CD4-positive, alpha-beta memory T cell (primary cell): Measurements from ENCODE around the gene DBR1. TPM values are rescaled to one million over a fixed set of nuclear protein-coding genes. Genes with fewer than 3 reads are reported as not detected.

Source experiments
- CTCF ChIA-PET: fragments of 350-600 bp; sonication (Branson Sonifier 250); formaldehyde crosslinking; loops from one replicate; lab custom pipeline; 2021; ENCODE audit warnings: inconsistent platforms; ENCODE audit not compliant: partially characterized antibody; lab: Charles Lee
- POLR2A ChIA-PET: fragments of 350-600 bp; sonication (Branson Sonifier 250); formaldehyde crosslinking; loops from one replicate; lab custom pipeline; 2021; ENCODE audit not compliant: partially characterized antibody; lab: Charles Lee
- DNase-seq, 5 donors: peaks; one replicate each; pipeline versions ENCODE4 v3.0.0 to v3.0.0-alpha.2; 2020 to 2022; ENCODE audit warnings: mixed read lengths in 1 of 5
- H3K27ac ChIP-seq: one replicate; pipeline ENCODE4 v1.7.0; 2013; ENCODE audit warnings: low read depth, low read length
- H3K27me3 ChIP-seq: 2 replicates; pipeline ENCODE4 v1.7.0; 2013; ENCODE audit warnings: mild to moderate bottlenecking, low read length, moderate library complexity; ENCODE audit not compliant: insufficient read depth
- H3K36me3 ChIP-seq: 2 replicates; pipeline ENCODE4 v1.7.0; 2013; ENCODE audit warnings: mild to moderate bottlenecking, low read length, moderate library complexity; ENCODE audit not compliant: insufficient read depth
- H3K4me1 ChIP-seq: 2 replicates; pipeline ENCODE4 v1.7.0; 2013; ENCODE audit warnings: mild to moderate bottlenecking, low read length, moderate library complexity; ENCODE audit not compliant: insufficient read depth
- H3K4me3 ChIP-seq, 2 donors: one replicate each; pipeline ENCODE4 v1.7.0; 2013; ENCODE audit warnings: low read length in 2 of 2, mild to moderate bottlenecking in 1 of 2
- H3K9me3 ChIP-seq, 2 donors: one replicate each; pipeline ENCODE4 v1.7.0; 2013; ENCODE audit warnings: low read length in 2 of 2, control low read depth in 1 of 2; ENCODE audit not compliant: control insufficient read depth in 1 of 2
- H3K27ac Mint-ChIP-seq, 7 donors: one replicate each; pipeline ENCODE4 v1.8.0; 2020 to 2021; ENCODE audit warnings: mixed read lengths in 7 of 7, mild to moderate bottlenecking in 6 of 7, inconsistent platforms in 3 of 7, moderate library complexity in 3 of 7
- H3K27me3 Mint-ChIP-seq, 2 donors: one replicate each; pipeline ENCODE4 v1.8.0; 2020 to 2021; ENCODE audit warnings: mixed read lengths in 2 of 2
- H3K36me3 Mint-ChIP-seq, 2 donors: one replicate each; pipeline ENCODE4 v1.8.0; 2020 to 2021; ENCODE audit warnings: mixed read lengths in 2 of 2, inconsistent platforms in 1 of 2, mild to moderate bottlenecking in 1 of 2
- H3K4me1 Mint-ChIP-seq, 4 donors: one replicate each; pipeline ENCODE4 v1.8.0; 2020 to 2021; ENCODE audit warnings: mixed read lengths in 4 of 4, mild to moderate bottlenecking in 1 of 4
- H3K4me3 Mint-ChIP-seq, 8 donors: one replicate each; pipeline ENCODE4 v1.8.0; 2020 to 2021; ENCODE audit warnings: mixed read lengths in 8 of 8, mild to moderate bottlenecking in 7 of 8, moderate library complexity in 6 of 8, inconsistent platforms in 3 of 8
- H3K9me3 Mint-ChIP-seq, 8 donors: one replicate each; pipeline ENCODE4 v1.8.0; 2020 to 2021; ENCODE audit warnings: mixed read lengths in 8 of 8, mild to moderate bottlenecking in 5 of 8, inconsistent platforms in 3 of 8, moderate library complexity in 1 of 8
- intact Hi-C: fragments of 100-400 bp; cut with micrococcal nuclease; formaldehyde crosslinking; loops from one replicate; pipeline ENCODE4 v1.15.1; 2023
- polyA plus RNA-seq, 2 donors: library from polyadenylated mRNA; unstranded; fragments of 300-500 nt; fragmentation: Illumina TruSeq; gene quantifications; one replicate each; pipeline ENCODE4 v1.2.3, GENCODE V29; 2021
- total RNA-seq, 2 experiments: library from RNA; stranded (reverse); gene quantifications; one replicate each; pipeline ENCODE4 v1.2.3, GENCODE V29; 2021

Gene DBR1
- total RNA-seq (10 to 100 TPM; 34.2 to 36.2 TPM), polyA plus RNA-seq (10 to 100 TPM; 14.8 to 16.5 TPM)

- no peaks in the 10 kb centered on the region for H3K9me3 ChIP-seq
- Mint-ChIP-seq H3K9me3 (peaks cover 0 to 2% (median 0%) of the 10 kb centered on the region in 8 donors), H3K27me3 (no peaks in the 10 kb centered on the region), H3K4me1 (peaks cover 21 to 47% (median 35%) of the 10 kb centered on the region in 4 donors), H3K36me3 (peaks cover 13 to 28% of the 10 kb centered on the region in 2 donors), H3K27ac (peak within 1 kb of the TSS; percentile 95 to 99 (median 98)), H3K4me3 (peak within 1 kb of the TSS; percentile 96 to 100 (median 97))
- no peaks in the 10 kb centered on the region for H3K27me3 ChIP-seq
- H3K36me3 ChIP-seq, result peaks cover 5% of the 10 kb centered on the region
- POLR2A ChIA-PET, result interaction anchor here (0.6 to 4.0 kb wide), 6 partner anchors 12 to 1422 kb away, joined by 3 to 63 read pairs (median 7); partner anchors contain the start of genes ARMC8, CEP70 and STAG1
- peak within 1 kb of the TSS; percentile 70 for H3K27ac ChIP-seq
- H3K4me1 ChIP-seq, result peaks cover 32% of the 10 kb centered on the region
- H3K4me3 ChIP-seq, result peak within 1 kb of the TSS; percentile 54 to 91
- DNase-seq, result peak; percentile 78 to 84 (median 82)
- CTCF ChIA-PET, result interaction anchor here (0.8 to 3.2 kb wide), 8 partner anchors 10 to 421 kb away, joined by 3 to 16 read pairs (median 4); partner anchors contain the start of gene ARMC8
- intact Hi-C loops, result loop anchor here (1.0 kb wide), 2 partner anchors 13 to 155 kb away; partner anchors contain the start of genes ARMC8 and NME9
These were observed at the start of gene DBR1 for GRCh38 chr3:138174421-138175131. Gene DBR1, minus strand, starts transcription at chr3:138174921. Its CDS starts 126 bp downstream, at chr3:138174795.

- H3K27me3 Mint-ChIP-seq, result no peaks in the 10 kb centered on the region
- Histone ChIP-seq H3K4me3 (no peak overlapping the region), H3K27ac (no peak overlapping the region), H3K9me3 (no peaks in the 10 kb centered on the region), H3K36me3 (peaks cover 25% of the 10 kb centered on the region), H3K4me1 (peaks cover 7% of the 10 kb centered on the region), H3K27me3 (no peaks in the 10 kb centered on the region)
- peaks cover 42 to 62% of the 10 kb centered on the region in 2 donors for H3K36me3 Mint-ChIP-seq
- H3K4me3 Mint-ChIP-seq, result no peak overlapping the region
- no peak for DNase-seq
- H3K4me1 Mint-ChIP-seq, result peaks cover 23 to 31% (median 30%) of the 10 kb centered on the region in 4 donors
- peak overlapping the region in 6 of 7 donors; percentile 10 to 81 (median 40) for H3K27ac Mint-ChIP-seq
- ChIA-PET POLR2A (no interaction called here), CTCF (interaction anchor here (0.6 kb wide), 1 partner anchor 1832 kb away, joined by 5 read pairs; no protein-coding TSS in a partner anchor)
- H3K9me3 Mint-ChIP-seq, result no peaks in the 10 kb centered on the region
- intact Hi-C loops, result no loop called here
These were observed 48.2 kb upstream of the DBR1 start for GRCh38 chr3:138222942-138223287.

GRCh38 chr3:138222131-138222941 lies 47.6 kb upstream of the DBR1 start:
- no peak overlapping the region for H3K4me3 Mint-ChIP-seq
- DNase-seq, result no peak
- peaks cover 20% of the 10 kb centered on the region for H3K36me3 ChIP-seq
- peaks cover 38 to 59% of the 10 kb centered on the region in 2 donors for H3K36me3 Mint-ChIP-seq
- H3K9me3 Mint-ChIP-seq, result no peaks in the 10 kb centered on the region
- peaks cover 28 to 35% (median 32%) of the 10 kb centered on the region in 4 donors for H3K4me1 Mint-ChIP-seq
- no peaks in the 10 kb centered on the region for H3K27me3 Mint-ChIP-seq
- no peak overlapping the region for H3K4me3 ChIP-seq
- intact Hi-C loops, result no loop called here
- peak overlapping the region in 6 of 7 donors; percentile 10 to 81 (median 40) for H3K27ac Mint-ChIP-seq
- no peaks in the 10 kb centered on the region for H3K9me3 ChIP-seq
- POLR2A ChIA-PET, result no interaction called here
- no peak overlapping the region for H3K27ac ChIP-seq
- H3K27me3 ChIP-seq, result no peaks in the 10 kb centered on the region
- peaks cover 7% of the 10 kb centered on the region for H3K4me1 ChIP-seq
- CTCF ChIA-PET, result interaction anchor here (0.6 kb wide), 1 partner anchor 1831 kb away, joined by 5 read pairs; no protein-coding TSS in a partner anchor

- Mint-ChIP-seq H3K27me3 (no peaks in the 10 kb centered on the region), H3K4me3 (no peak overlapping the region), H3K9me3 (no peaks in the 10 kb centered on the region), H3K4me1 (peaks cover 29 to 35% (median 30%) of the 10 kb centered on the region in 4 donors), H3K36me3 (peaks cover 33 to 52% of the 10 kb centered on the region in 2 donors), H3K27ac (peak overlapping the region in 3 of 7 donors; percentile 15 to 52 (median 23))
- Histone ChIP-seq H3K36me3 (peaks cover 20% of the 10 kb centered on the region), H3K4me3 (no peak overlapping the region), H3K9me3 (no peaks in the 10 kb centered on the region), H3K4me1 (peaks cover 7% of the 10 kb centered on the region), H3K27me3 (no peaks in the 10 kb centered on the region), H3K27ac (no peak overlapping the region)
- DNase-seq, result no peak
- ChIA-PET CTCF (no interaction called here), POLR2A (no interaction called here)
- intact Hi-C loops, result no loop called here
These were observed 46.1 kb upstream of the DBR1 start for GRCh38 chr3:138220788-138221187.

GRCh38 chr3:138220242-138220641 lies 45.5 kb upstream of the DBR1 start:
- Histone ChIP-seq H3K9me3 (no peaks in the 10 kb centered on the region), H3K27ac (no peak overlapping the region), H3K36me3 (peaks cover 15% of the 10 kb centered on the region), H3K4me3 (no peak overlapping the region), H3K4me1 (peaks cover 7% of the 10 kb centered on the region), H3K27me3 (no peaks in the 10 kb centered on the region)
- Mint-ChIP-seq H3K27me3 (no peaks in the 10 kb centered on the region), H3K4me3 (no peak overlapping the region), H3K36me3 (peaks cover 29 to 47% of the 10 kb centered on the region in 2 donors), H3K4me1 (peaks cover 29 to 35% (median 30%) of the 10 kb centered on the region in 4 donors), H3K9me3 (no peaks in the 10 kb centered on the region), H3K27ac (peak overlapping the region in 3 of 7 donors; percentile 8 to 57 (median 14))
- ChIA-PET CTCF (interaction anchor here (1.3 kb wide), 1 partner anchor 102 kb away, joined by 3 read pairs; no protein-coding TSS in a partner anchor), POLR2A (no interaction called here)
- no peak for DNase-seq
- intact Hi-C loops, result no loop called here

GRCh38 chr3:138219255-138219654 lies 44.5 kb upstream of the DBR1 start:
- no peak overlapping the region for H3K27ac ChIP-seq

More at GRCh38 chr3:138219255-138219654, 44.5 kb upstream of the DBR1 start:
- peaks cover 21 to 39% of the 10 kb centered on the region in 2 donors for H3K36me3 Mint-ChIP-seq
- no peaks in the 10 kb centered on the region for H3K9me3 Mint-ChIP-seq
- Histone ChIP-seq H3K4me3 (no peak overlapping the region), H3K27me3 (no peaks in the 10 kb centered on the region), H3K9me3 (no peaks in the 10 kb centered on the region), H3K4me1 (peaks cover 7% of the 10 kb centered on the region), H3K36me3 (peaks cover 5% of the 10 kb centered on the region)
- H3K4me1 Mint-ChIP-seq, result peaks cover 29 to 35% (median 30%) of the 10 kb centered on the region in 4 donors
- POLR2A ChIA-PET, result no interaction called here
- intact Hi-C loops, result no loop called here
- peak overlapping the region in 1 of 8 donors; percentile 1 for H3K4me3 Mint-ChIP-seq
- CTCF ChIA-PET, result interaction anchor here (0.7 to 1.3 kb wide), 2 partner anchors 101 to 109 kb away, joined by 3 read pairs; no protein-coding TSS in a partner anchor
- no peaks in the 10 kb centered on the region for H3K27me3 Mint-ChIP-seq
- DNase-seq, result no peak
- peak overlapping the region in 4 of 7 donors; percentile 15 to 73 (median 40) for H3K27ac Mint-ChIP-seq
